H1 (cell line): ENCODE results near the gene LACTB. TPM values are rescaled to one million over a fixed set of nuclear protein-coding genes. Genes with fewer than 3 reads are reported as not detected.

Experiments
- CTCF ChIA-PET: fragments of 300-600 bp; sonication (Branson Sonifier 250); formaldehyde crosslinking; loops from one replicate; lab custom pipeline; 2021; ENCODE audit not compliant: partially characterized antibody; lab: Charles Lee
- POLR2A ChIA-PET: fragments of 300-600 bp; sonication (Branson Sonifier 250); formaldehyde crosslinking; loops from one replicate; lab custom pipeline; 2021; ENCODE audit warnings: inconsistent platforms; ENCODE audit not compliant: partially characterized antibody; lab: Charles Lee
- DNase-seq, 2 experiments: peaks; one replicate each; pipeline versions ENCODE4 v3.0.0 to v3.0.0-alpha.2; 2010 to 2022; ENCODE audit warnings: low spot score in 2 of 2, low read depth in 1 of 2, mixed read lengths in 1 of 2
- FAIRE-seq: peaks from 2 replicates; lab custom pipeline; 2011; peaks lifted over from hg19 to GRCh38; lab: Jason Lieb, UNC
- H2AFZ ChIP-seq: 2 replicates; pipeline ENCODE4 v1.8.1; 2012; ENCODE audit warnings: low read length, inconsistent platforms
- H2AK5ac ChIP-seq: 2 replicates; pipeline ENCODE4 v1.6.1; 2013; ENCODE audit warnings: low read depth, low read length
- H2BK120ac ChIP-seq: replicated peaks from 2 replicates; pipeline ENCODE3; 2013; ENCODE audit warnings: low read depth, low read length, inconsistent platforms
- H2BK12ac ChIP-seq: 2 replicates; pipeline ENCODE4 v1.6.1; 2013; ENCODE audit warnings: low read depth, low read length
- H2BK15ac ChIP-seq: 2 replicates; pipeline ENCODE4 v1.6.1; 2013; ENCODE audit warnings: low read length
- H2BK20ac ChIP-seq: 2 replicates; pipeline ENCODE4 v1.6.1; 2013; ENCODE audit warnings: low read length
- H2BK5ac ChIP-seq: 2 replicates; pipeline ENCODE4 v1.6.1; 2013; ENCODE audit warnings: low read depth, low read length
- H3K14ac ChIP-seq: 2 replicates; pipeline ENCODE4 v1.6.1; 2013; ENCODE audit warnings: inconsistent platforms; ENCODE audit not compliant: insufficient read length
- H3K18ac ChIP-seq: 2 replicates; pipeline ENCODE4 v1.6.1; 2013; ENCODE audit warnings: low read length; ENCODE audit errors: extremely low read depth
- H3K23ac ChIP-seq: 2 replicates; pipeline ENCODE4 v1.6.1; 2013; ENCODE audit warnings: inconsistent platforms; ENCODE audit not compliant: insufficient read length
- H3K23me2 ChIP-seq: 2 replicates; pipeline ENCODE4 v1.6.1; 2013; ENCODE audit warnings: low read depth, low read length
- H3K27ac ChIP-seq: 2 replicates; pipeline ENCODE4 v1.6.1; 2011; ENCODE audit warnings: low read depth, low read length, inconsistent platforms
- H3K27me3 ChIP-seq, 4 experiments: replicated peaks in 1 of 4; 1 replicate in 1 of 4; 2 replicates in 3 of 4; pipeline versions ENCODE4 v1.6.1 to v1.8.1; 2011 to 2013; ENCODE audit warnings: low read length in 3 of 4, mild to moderate bottlenecking in 3 of 4, inconsistent platforms in 2 of 4, mixed read lengths in 2 of 4, moderate library complexity in 1 of 4; ENCODE audit not compliant: control insufficient read depth in 3 of 4, insufficient read depth in 3 of 4; ENCODE audit errors: extremely low read depth in 1 of 4
- H3K36me3 ChIP-seq, 4 experiments: 2 replicates each; pipeline versions ENCODE4 v1.6.1 to v1.8.1; 2011 to 2013; ENCODE audit warnings: mild to moderate bottlenecking in 4 of 4, low read length in 3 of 4, moderate library complexity in 2 of 4, control low read depth in 1 of 4, inconsistent platforms in 1 of 4; ENCODE audit not compliant: insufficient read depth in 4 of 4, control insufficient read depth in 2 of 4
- H3K4ac ChIP-seq: replicated peaks from 2 replicates; pipeline ENCODE3; 2013; ENCODE audit warnings: low read length, low read depth, mixed read lengths, inconsistent platforms; ENCODE audit not compliant: insufficient read length
- H3K4me1 ChIP-seq, 4 experiments: replicated peaks in 1 of 4; 1 replicate in 1 of 4; 2 replicates in 3 of 4; pipeline versions ENCODE4 v1.6.1 to v1.8.1; 2011 to 2013; ENCODE audit warnings: low read length in 3 of 4, inconsistent platforms in 2 of 4, mixed read lengths in 1 of 4; ENCODE audit not compliant: insufficient read depth in 4 of 4, control insufficient read depth in 3 of 4
- H3K4me2 ChIP-seq, 2 experiments: 2 replicates each; pipeline versions ENCODE4 v1.6.1 to v1.8.1; 2011 to 2013; ENCODE audit warnings: low read depth in 2 of 2, low read length in 2 of 2, control low read depth in 1 of 2, inconsistent platforms in 1 of 2, mild to moderate bottlenecking in 1 of 2; ENCODE audit not compliant: insufficient read depth in 1 of 2
- H3K4me3 ChIP-seq, 4 experiments: fragments of 200-600, 300-600 bp in 1 of 4; sonication (generic), shearing (Covaris generic), sonication (Bioruptor Twin) in 1 of 4; 2 replicates each; pipeline versions ENCODE4 v1.5.1 to v1.8.1; 2011 to 2016; ENCODE audit warnings: low read length in 4 of 4, low read depth in 3 of 4, control low read depth in 2 of 4, inconsistent platforms in 2 of 4, mild to moderate bottlenecking in 2 of 4, mixed read lengths in 1 of 4, moderate library complexity in 1 of 4; ENCODE audit not compliant: insufficient read depth in 2 of 4; ENCODE audit errors: extremely low read depth in 1 of 4
- H3K56ac ChIP-seq: replicated peaks from 2 replicates; pipeline ENCODE3; 2013; ENCODE audit warnings: low read depth, mild to moderate bottlenecking, mixed read lengths, low read length, inconsistent platforms; ENCODE audit not compliant: insufficient read length
- H3K79me1 ChIP-seq: 2 replicates; pipeline ENCODE4 v1.6.1; 2013; ENCODE audit warnings: low read depth, low read length, control low read depth
- H3K79me2 ChIP-seq, 2 experiments: 2 replicates each; pipeline versions ENCODE4 v1.6.1 to v1.8.1; 2012 to 2013; ENCODE audit warnings: low read length in 2 of 2, mild to moderate bottlenecking in 2 of 2, inconsistent platforms in 1 of 2; ENCODE audit not compliant: insufficient read depth in 2 of 2, control insufficient read depth in 1 of 2
- H3K9ac ChIP-seq, 4 experiments: replicated peaks in 1 of 4; 1 replicate in 1 of 4; 2 replicates in 3 of 4; pipeline versions ENCODE4 v1.6.1 to v1.8.1; 2011 to 2013; ENCODE audit warnings: low read depth in 3 of 4, low read length in 3 of 4, control low read depth in 2 of 4, mild to moderate bottlenecking in 2 of 4, moderate library complexity in 2 of 4, inconsistent platforms in 1 of 4; ENCODE audit errors: extremely low read depth in 1 of 4
- H3K9me3 ChIP-seq, 2 experiments: 2 replicates each; pipeline versions ENCODE4 v1.6.1 to v1.8.1; 2012 to 2013; ENCODE audit warnings: mild to moderate bottlenecking in 2 of 2, moderate library complexity in 2 of 2, control low read depth in 1 of 2, inconsistent platforms in 1 of 2, low read depth in 1 of 2, low read length in 1 of 2, mixed read lengths in 1 of 2; ENCODE audit not compliant: insufficient read depth in 2 of 2
- H4K20me1 ChIP-seq, 2 experiments: replicated peaks in 1 of 2; 2 replicates each; pipeline versions ENCODE3 to v1.8.1; 2011 to 2013; ENCODE audit warnings: inconsistent platforms in 2 of 2, low read length in 2 of 2, mild to moderate bottlenecking in 1 of 2; ENCODE audit not compliant: insufficient read depth in 2 of 2, control insufficient read depth in 1 of 2
- H4K5ac ChIP-seq: 2 replicates; pipeline ENCODE4 v1.6.1; 2013; ENCODE audit warnings: low read length, low read depth, mixed read lengths, inconsistent platforms; ENCODE audit not compliant: insufficient read length
- H4K8ac ChIP-seq: 2 replicates; pipeline ENCODE4 v1.8.0; 2013; ENCODE audit warnings: mild to moderate bottlenecking, moderate library complexity, low read length, inconsistent platforms; ENCODE audit not compliant: insufficient read depth; ENCODE audit errors: extremely low read depth
- H4K91ac ChIP-seq: replicated peaks from 2 replicates; pipeline ENCODE3; 2013; ENCODE audit warnings: low read length, mixed read lengths, inconsistent platforms; ENCODE audit not compliant: insufficient read length
- SIX5 ChIP-seq: IDR thresholded peaks from 2 replicates; pipeline ENCODE4 v1.6.1; 2011; ENCODE audit warnings: mild to moderate bottlenecking, low read depth, low read length
- whole genome bisulfite sequencing, 2 experiments: shearing (Covaris generic) in 1 of 2; methylation state at CpG; one replicate each; pipeline versions ENCODE4 v1.1.6 to v1.1.7; 2013 to 2015; ENCODE audit warnings: low lambda C conversion rate in 2 of 2, mixed read lengths in 2 of 2, inconsistent platforms in 1 of 2, low coverage in 1 of 2, missing lambda C conversion rate in 1 of 2; ENCODE audit not compliant: insufficient replicate concordance in 2 of 2, insufficient coverage in 1 of 2, insufficient read length in 1 of 2; ENCODE audit errors: extremely low coverage in 1 of 2, missing lambda C conversion rate in 1 of 2; 5-methylcytosine and 5-hydroxymethylcytosine counted together
- polyA plus RNA-seq, 7 experiments: library from polyadenylated mRNA; depleted of rRNA in 3 of 7; stranded (reverse) in 5 of 7; unstranded in 2 of 7; fragments of >200 nt in 5 of 7; fragments of 200-250 nt in 2 of 7; gene quantifications; 1 replicate in 5 of 7; 2 replicates in 1 of 7; 4 replicates in 1 of 7; pipeline versions ENCODE4 v1.2.1 to v1.2.3, GENCODE V29; 2011 to 2013; ENCODE audit warnings: missing spikeins in 2 of 7, mixed read lengths in 2 of 7
- total RNA-seq: library from RNA; stranded (reverse); fragmentation: NEBNext Ultra II Directional; extraction: Animal tissue kit (Norgen Biotek cat#: 25700); gene quantifications from 2 replicates; pipeline ENCODE4 v1.2.1, GENCODE V29; 2021

The LACTB gene
- total and polyA plus RNA-seq, 2 of the 8 experiments (the other 6 are each of a cell fraction or from before 2014, with no cell fraction given) = 5.8 to 14.9 TPM

DNA sequence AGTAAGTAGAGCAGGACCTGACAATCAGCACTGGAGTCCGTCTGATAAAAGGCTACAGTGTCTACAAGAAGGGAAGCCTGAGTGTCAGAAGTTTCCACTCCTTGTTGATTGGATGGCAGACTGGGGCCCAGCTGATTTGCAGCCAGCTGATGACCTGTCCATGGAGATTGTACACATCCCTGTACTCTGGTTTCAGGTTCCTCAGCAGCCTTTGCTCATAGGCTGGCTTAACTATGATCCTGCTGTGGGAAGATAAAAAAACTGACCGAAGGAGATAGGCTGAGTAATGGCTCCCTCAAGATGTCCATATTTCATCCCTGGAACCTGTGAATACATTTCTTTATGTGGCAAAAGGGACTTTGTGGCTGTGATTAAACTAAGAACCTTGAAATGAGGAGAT is 11.7 kb upstream of the LACTB start:
- no peak for TF ChIP-seq SIX5
- DNase-seq (peak in 1 of 2 experiments; percentile 14), FAIRE-seq (no peak)
- H2BK12ac ChIP-seq = no peak overlapping the region
- H3K79me1 ChIP-seq = no peaks in the 10 kb centered on the region
- H3K36me3 ChIP-seq = no peaks in the 10 kb centered on the region
- no peak overlapping the region for H2BK20ac ChIP-seq
- no peaks in the 10 kb centered on the region for H4K20me1 ChIP-seq
- H4K5ac ChIP-seq = no peak overlapping the region
- H3K23me2 ChIP-seq = no peaks in the 10 kb centered on the region
- no peaks in the 10 kb centered on the region for H3K79me2 ChIP-seq
- 89% methylated on average over 2 of the region's 2 CpGs; no CpG with 5 or more reads in 1 of the 2 experiments for WGBS, 2 experiments
- H3K4me3 ChIP-seq = no peak overlapping the region
- no peak overlapping the region for H2BK5ac ChIP-seq
- H3K9me3 ChIP-seq = 0 out of 4 replicates have a peak, but pooled peaks cover 0 to 2% of the 10 kb centered on the region in 2 experiments
- no peak overlapping the region for H4K91ac ChIP-seq
- no peak overlapping the region for H2BK120ac ChIP-seq
- no peak overlapping the region for H3K18ac ChIP-seq
- H3K23ac ChIP-seq = no peak overlapping the region
- no peak overlapping the region for H3K27ac ChIP-seq
- CTCF ChIA-PET = interaction anchor here (0.6 to 2.5 kb wide), 5 partner anchors 15 to 425 kb away, joined by 3 to 9 read pairs (median 3); no protein-coding TSS in a partner anchor
- H2BK15ac ChIP-seq = no peak overlapping the region
- no peak overlapping the region for H4K8ac ChIP-seq
- H3K4me2 ChIP-seq = no peak overlapping the region
- no peak overlapping the region for H2AFZ ChIP-seq
- no peak overlapping the region for H3K4ac ChIP-seq
- no peak overlapping the region for H3K56ac ChIP-seq
- no peak overlapping the region for H3K14ac ChIP-seq
- 0 out of 7 replicates have a peak, but pooled peaks cover 0 to 3% (median 0%) of the 10 kb centered on the region in 4 experiments for H3K4me1 ChIP-seq
- no peaks in the 10 kb centered on the region for H3K27me3 ChIP-seq
- POLR2A ChIA-PET = interaction anchor here (1.9 kb wide), 1 partner anchor 24 kb away, joined by 4 read pairs; no protein-coding TSS in a partner anchor
- H2AK5ac ChIP-seq = no peak overlapping the region
- no peak overlapping the region for H3K9ac ChIP-seq
